K562 (cell line): ENCODE results near the gene DGKA. TPM values are rescaled to one million over a fixed set of nuclear protein-coding genes. Genes with fewer than 3 reads are reported as not detected.
A peak's percentile ranks its signal among the peaks of the same experiment; 100 is the strongest.

ENCODE experiments used
- ATAC-seq: fragments of 200-7000 bp; cut with Tn5 transposase; 3 replicates; pipeline ENCODE4 v1.9.1; 2020; ENCODE audit warnings: moderate library complexity
- BruUV-seq: library from RNA; stranded (reverse); fragments of 400-500 nt; replicated peaks from 2 replicates; lab custom pipeline; 2021; lab: Mats Ljungman, UMichigan
- CTCF ChIA-PET: fragments of 300-600 bp; formaldehyde crosslinking; extraction: SDS; loops from one replicate; lab custom pipeline; 2021; ENCODE audit warnings: low intra/inter-chr PET ratio; lab: Yijun Ruan, JAX
- POLR2A ChIA-PET: fragments of 300-600, 350-650 bp; sonication (Branson Sonifier 250); formaldehyde crosslinking; extraction: SDS; loops from one replicate; lab custom pipeline; 2021; ENCODE audit warnings: antibody characterized with exemption, inconsistent platforms; lab: Yijun Ruan, JAX
- DNase-seq, 4 experiments: peaks; one replicate each; pipeline versions ENCODE4 v3.0.0 to v3.0.0-alpha.2; 2011 to 2018; ENCODE audit warnings: low spot score in 3 of 4, mixed read lengths in 3 of 4; ENCODE audit errors: extremely low read depth in 1 of 4
- FAIRE-seq: peaks from 2 replicates; lab custom pipeline; 2011; peaks lifted over from hg19 to GRCh38; lab: Jason Lieb, UNC
- H2AFZ ChIP-seq: 2 replicates; pipeline ENCODE4 v1.6.0; 2011; ENCODE audit warnings: low read depth, low read length, control low read depth, inconsistent platforms
- H3K27ac ChIP-seq: fragments of 200-600 bp; 3 replicates; pipeline ENCODE4 v1.8.0; 2011; ENCODE audit warnings: low read depth, mild to moderate bottlenecking, control low read depth, inconsistent platforms, low read length, moderate library complexity, mixed read lengths; ENCODE audit errors: extremely low read depth
- H3K27me3 ChIP-seq, 2 experiments: fragments of 300-600 bp in 1 of 2; 2 replicates in 1 of 2; 3 replicates in 1 of 2; pipeline versions ENCODE4 v1.6.0 to v1.8.0; 2011; ENCODE audit warnings: inconsistent platforms in 2 of 2, low read length in 2 of 2, mild to moderate bottlenecking in 1 of 2, mixed read lengths in 1 of 2, moderate library complexity in 1 of 2; ENCODE audit not compliant: control insufficient read depth in 2 of 2, insufficient read depth in 2 of 2
- H3K36me3 ChIP-seq: fragments of 300-600 bp; 3 replicates; pipeline ENCODE4 v1.8.0; 2011; ENCODE audit warnings: mild to moderate bottlenecking, low read length, inconsistent platforms; ENCODE audit not compliant: control insufficient read depth, insufficient read depth
- H3K4me1 ChIP-seq, 2 experiments: fragments of 200-600 bp in 1 of 2; replicated peaks in 1 of 2; 2 replicates in 1 of 2; 3 replicates in 1 of 2; pipeline versions ENCODE4 v1.5.1 to v1.8.0; 2011; ENCODE audit warnings: inconsistent platforms in 2 of 2, low read length in 2 of 2, mild to moderate bottlenecking in 1 of 2, mixed read lengths in 1 of 2, moderate library complexity in 1 of 2; ENCODE audit not compliant: control insufficient read depth in 2 of 2, insufficient read depth in 2 of 2
- H3K4me2 ChIP-seq: 2 replicates; pipeline ENCODE4 v1.6.1; 2011; ENCODE audit warnings: low read length, control low read depth, inconsistent platforms, mixed read lengths; ENCODE audit not compliant: insufficient read depth
- H3K4me3 ChIP-seq: fragments of 200-600 bp; sonication (generic), shearing (Covaris generic); 2 replicates; pipeline ENCODE4 v1.5.1; 2016; ENCODE audit warnings: control low read depth, inconsistent platforms
- H3K79me2 ChIP-seq: fragments of 200-600 bp; 3 replicates; pipeline ENCODE4 v1.8.0; 2011; ENCODE audit warnings: low read length, inconsistent platforms; ENCODE audit not compliant: control insufficient read depth, insufficient read depth
- H3K9ac ChIP-seq, 2 experiments: 2 replicates each; pipeline versions ENCODE4 v1.6.0 to v1.6.1; 2011; ENCODE audit warnings: low read depth in 2 of 2, low read length in 2 of 2, control low read depth in 1 of 2, inconsistent platforms in 1 of 2, mild to moderate bottlenecking in 1 of 2, mixed read lengths in 1 of 2; ENCODE audit not compliant: insufficient read depth in 1 of 2
- H3K9me1 ChIP-seq: one replicate; pipeline ENCODE4 v1.6.0; 2011; ENCODE audit warnings: inconsistent platforms, mild to moderate bottlenecking, low read length, moderate library complexity; ENCODE audit not compliant: control insufficient read depth, insufficient read depth
- H3K9me3 ChIP-seq: replicated peaks from 2 replicates; pipeline ENCODE4 v1.5.1; 2011; ENCODE audit warnings: low read depth, low read length, inconsistent platforms; ENCODE audit not compliant: control insufficient read depth, insufficient read depth
- H4K20me1 ChIP-seq: replicated peaks from 2 replicates; pipeline ENCODE4 v1.6.1; 2011; ENCODE audit warnings: low read length, inconsistent platforms, mixed read lengths; ENCODE audit not compliant: control insufficient read depth, insufficient read depth
- BCL6 ChIP-seq: fragments of 250-450 bp; sonication (Bioruptor Pico); IDR thresholded peaks from 2 replicates; pipeline ENCODE4 v1.4.0; 2020
- CBX2 ChIP-seq: fragments of 200-600 bp; sonication (generic); IDR thresholded peaks from one replicate; pipeline ENCODE4 v1.6.1; 2012; ENCODE audit warnings: mild to moderate bottlenecking, low read length, inconsistent platforms; ENCODE audit not compliant: insufficient read depth, poor library complexity, severe bottlenecking
- HDAC1 ChIP-seq, 2 experiments: fragments of 450-650 bp; IDR thresholded peaks; 2 replicates each; pipeline ENCODE4 v1.6.1; 2016 to 2017; ENCODE audit warnings: inconsistent platforms in 1 of 2, mild to moderate bottlenecking in 1 of 2, moderate library complexity in 1 of 2
- HDGF ChIP-seq: fragments of 450-650 bp; IDR thresholded peaks from 2 replicates; pipeline ENCODE4 v1.6.1; 2016
- NR2C1 ChIP-seq, 2 experiments: fragments of 450-650 bp; IDR thresholded peaks; 2 replicates each; pipeline ENCODE4 v1.6.1; 2017; ENCODE audit warnings: mild to moderate bottlenecking in 2 of 2, antibody characterized with exemption in 1 of 2, inconsistent platforms in 1 of 2, missing compliant biosample characterization in 1 of 2, missing genetic modification characterization in 1 of 2
- NR4A1 ChIP-seq, 2 experiments: fragments of 250-450 bp in 1 of 2; fragments of 450-650 bp in 1 of 2; sonication (Bioruptor Pico) in 1 of 2; IDR thresholded peaks; 2 replicates each; pipeline versions ENCODE4 v1.4.0 to v1.6.1; 2016 to 2020; ENCODE audit warnings: mild to moderate bottlenecking in 2 of 2, missing compliant biosample characterization in 1 of 2, missing genetic modification characterization in 1 of 2, moderate library complexity in 1 of 2
- PHF20 ChIP-seq: fragments of 450-650 bp; IDR thresholded peaks from 2 replicates; pipeline ENCODE4 v1.6.1; 2018; ENCODE audit not compliant: partially characterized antibody
- ZBTB49 ChIP-seq: sonication (generic); formaldehyde crosslinking; IDR thresholded peaks from 2 replicates; pipeline ENCODE4 v1.8.0; 2022; ENCODE audit warnings: missing genetic modification reagents, mild to moderate bottlenecking, borderline replicate concordance
- ZNF146 ChIP-seq: IDR thresholded peaks from one replicate; pipeline ENCODE4 v1.6.1; 2018; ENCODE audit warnings: missing compliant biosample characterization; ENCODE audit not compliant: unreplicated experiment
- WGBS: fragments of 100-300 bp; shearing (Covaris generic); methylation state at CpG from one replicate; pipeline ENCODE4 v1.1.6; 2016; ENCODE audit warnings: low coverage, mixed read lengths; ENCODE audit not compliant: insufficient coverage; ENCODE audit errors: missing lambda C conversion rate; 5-methylcytosine and 5-hydroxymethylcytosine counted together
- in situ Hi-C: fragments of 300-500 bp; cut with MboI; formaldehyde crosslinking; loops from 4 replicates; pipeline ENCODE4 v1.15.0; 2018; ENCODE audit warnings: inconsistent platforms, mixed read lengths
- intact Hi-C: fragments of 100-400 bp; cut with micrococcal nuclease; formaldehyde crosslinking; loops from 2 replicates; pipeline ENCODE4 v1.14.2; 2022
- polyA plus RNA-seq, 8 experiments: library from polyadenylated mRNA; depleted of rRNA in 4 of 8; stranded (reverse) in 5 of 8; unstranded in 3 of 8; fragments of >200 nt; fragmentation: Nextera tagmentation in 2 of 8; fragmentation: Illumina TruSeq in 1 of 8; extraction: Ambion mirVana in 2 of 8; extraction: Trizol in 1 of 8; gene quantifications; 2 replicates each; pipeline versions ENCODE4 v1.2.1 to v1.2.3, GENCODE V29; 2011 to 2014; ENCODE audit warnings: inconsistent platforms in 1 of 8, missing spikeins in 1 of 8
- total RNA-seq, 7 experiments: library from RNA; depleted of rRNA in 6 of 7; stranded (reverse); fragments of >200 nt in 6 of 7; fragmentation: Illumina TruSeq in 2 of 7; extraction: Trizol in 2 of 7; gene quantifications; 2 replicates each; pipeline versions ENCODE4 v1.2.1 to v1.2.3, GENCODE V29; 2011 to 2021; ENCODE audit warnings: low replicate concordance in 1 of 7

DGKA gene
- total and polyA plus RNA-seq, 9 of the 15 experiments (the other 6 are each of a cell fraction or from before 2014, with no cell fraction given), result 3.4 to 12.4 (median 6.2) TPM

DNA sequence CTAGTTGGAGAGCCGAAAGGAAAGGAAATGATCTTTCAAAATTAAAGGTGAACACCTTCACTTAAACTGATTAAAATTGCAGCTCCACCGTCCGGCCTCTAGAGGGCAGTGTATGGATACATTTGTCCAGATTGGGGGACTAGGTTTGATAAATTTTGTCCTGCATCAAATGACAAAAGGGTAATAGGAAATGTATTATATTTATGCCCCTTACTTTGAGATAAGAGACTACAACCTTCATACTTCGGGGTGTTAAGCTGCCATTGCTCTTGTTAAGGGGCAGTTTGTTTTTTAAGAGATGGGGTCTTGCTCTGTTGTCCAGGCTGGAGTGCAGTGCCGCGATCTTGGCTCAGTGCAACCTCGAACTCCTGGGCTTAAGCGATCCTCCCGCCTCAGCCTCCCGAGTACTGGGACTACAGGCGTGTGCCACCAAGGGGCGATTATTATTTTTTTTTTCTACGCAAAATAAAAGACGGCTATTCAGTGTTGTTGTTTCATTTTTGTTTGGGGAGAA is 65.3 kb downstream of the DGKA start:
- H3K4me3 ChIP-seq, result peak overlapping the region; percentile 60
- H3K9me3 ChIP-seq, result no peaks in the 10 kb centered on the region
- no peaks in the 10 kb centered on the region for H3K27me3 ChIP-seq
- peak overlapping the region; percentile 84; the same call in 1 of the 2 replicates for H2AFZ ChIP-seq
- no TSS peak for BruUV-seq
- peaks cover 3 to 19% of the 10 kb centered on the region in 2 experiments; a peak in 4 of 5 replicates for H3K4me1 ChIP-seq
- H3K79me2 ChIP-seq, result peaks cover 19% of the 10 kb centered on the region
- peak; percentile 55 to 84 (median 58) for DNase-seq
- ChIA-PET POLR2A (interaction anchor here (0.5 to 5.1 kb wide), 13 partner anchors 11 to 257 kb away, joined by 3 to 31 read pairs (median 4); partner anchors contain the start of genes IKZF4, PA2G4 and RAB5B), CTCF (interaction anchor here (1.0 to 3.7 kb wide), 4 partner anchors 33 to 193 kb away, joined by 3 to 35 read pairs (median 12); partner anchors contain the start of genes RPS26 and SMARCC2)
- H3K36me3 ChIP-seq, result peaks cover 37% of the 10 kb centered on the region; the same call in 2 of the 3 replicates
- no peak for FAIRE-seq
- peak overlapping the region in 1 of 2 experiments; percentile 83; a peak in 2 of 4 replicates for H3K9ac ChIP-seq
- WGBS, result 10% methylated on average over 14 of the region's 14 CpGs
- peak overlapping the region; percentile 74; the same call in 2 of the 3 replicates for H3K27ac ChIP-seq
- no peaks in the 10 kb centered on the region for H3K9me1 ChIP-seq
- H4K20me1 ChIP-seq, result no peaks in the 10 kb centered on the region
- intact Hi-C loops (loop anchor here (1.0 kb wide), 1 partner anchor 33 kb away; no protein-coding TSS in a partner anchor), in situ Hi-C loops (loop anchor here (5.0 kb wide), 1 partner anchor 36 kb away; no protein-coding TSS in a partner anchor)
- peak overlapping the region; percentile 100 for H3K4me2 ChIP-seq
- ATAC-seq, result peak; percentile 39
- no peak for TF ChIP-seq ZBTB49 (CRISPR knock-in tag)
- TF ChIP-seq CBX2, result no peak
- no peak for TF ChIP-seq BCL6 (CRISPR knock-in tag)
- peak in 1 of 2 experiments; percentile 42; a peak in 1 of 4 replicates for TF ChIP-seq HDAC1 (IDR thresholded peaks at IDR 0.05)
- TF ChIP-seq HDGF, result peak; percentile 74; the same call in 1 of the 2 replicates
- TF ChIP-seq ZNF146 (CRISPR knock-in tag), result no peak
- TF ChIP-seq PHF20, result peak; percentile 50
- no peak for TF ChIP-seq NR2C1 (IDR thresholded peaks at IDR 0.05)
- TF ChIP-seq NR2C1 (tag; IDR thresholded peaks at IDR 0.05), result no peak
- no peak for TF ChIP-seq NR4A1 (CRISPR knock-in tag; IDR thresholded peaks at IDR 0.05)
- no peak for TF ChIP-seq NR4A1 (tag; IDR thresholded peaks at IDR 0.05)
